Measurements from ENCODE around the gene ZBTB22. TPM values are rescaled to one million over a fixed set of nuclear protein-coding genes. Genes with fewer than 3 reads are reported as not detected.

Gene ZBTB22
- total RNA-seq, 2 donors from 2014 or later, result 25.1 to 27.5 TPM

DNA sequence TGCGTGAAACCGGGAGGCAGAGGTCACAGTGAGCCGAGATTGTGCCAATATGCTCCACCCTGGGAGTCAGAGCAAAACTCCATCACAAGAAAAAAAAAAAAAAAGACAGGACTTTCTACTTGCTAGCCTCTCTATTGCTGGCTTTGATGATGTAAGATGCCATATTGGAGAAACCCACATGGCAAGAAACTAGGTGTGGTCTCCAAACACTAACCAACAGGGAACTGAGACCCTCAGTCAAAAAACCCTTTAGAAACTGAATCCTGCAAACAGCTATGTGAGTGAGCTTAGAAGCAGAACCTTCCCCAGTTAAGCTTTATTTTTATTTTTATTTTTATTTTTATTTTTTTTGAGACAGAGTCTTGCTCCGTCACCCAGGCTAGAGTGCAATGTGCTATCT lies 18.4 kb upstream of the ZBTB22 start:
- no peak for TF ChIP-seq POLR2AphosphoS5 (IDR thresholded peaks at IDR 0.05)
- TF ChIP-seq, protein P1, sequence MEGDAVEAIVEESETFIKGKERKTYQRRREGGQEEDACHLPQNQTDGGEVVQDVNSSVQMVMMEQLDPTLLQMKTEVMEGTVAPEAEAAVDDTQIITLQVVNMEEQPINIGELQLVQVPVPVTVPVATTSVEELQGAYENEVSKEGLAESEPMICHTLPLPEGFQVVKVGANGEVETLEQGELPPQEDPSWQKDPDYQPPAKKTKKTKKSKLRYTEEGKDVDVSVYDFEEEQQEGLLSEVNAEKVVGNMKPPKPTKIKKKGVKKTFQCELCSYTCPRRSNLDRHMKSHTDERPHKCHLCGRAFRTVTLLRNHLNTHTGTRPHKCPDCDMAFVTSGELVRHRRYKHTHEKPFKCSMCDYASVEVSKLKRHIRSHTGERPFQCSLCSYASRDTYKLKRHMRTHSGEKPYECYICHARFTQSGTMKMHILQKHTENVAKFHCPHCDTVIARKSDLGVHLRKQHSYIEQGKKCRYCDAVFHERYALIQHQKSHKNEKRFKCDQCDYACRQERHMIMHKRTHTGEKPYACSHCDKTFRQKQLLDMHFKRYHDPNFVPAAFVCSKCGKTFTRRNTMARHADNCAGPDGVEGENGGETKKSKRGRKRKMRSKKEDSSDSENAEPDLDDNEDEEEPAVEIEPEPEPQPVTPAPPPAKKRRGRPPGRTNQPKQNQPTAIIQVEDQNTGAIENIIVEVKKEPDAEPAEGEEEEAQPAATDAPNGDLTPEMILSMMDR (IDR thresholded peaks at IDR 0.05), result no peak
- no peak for TF ChIP-seq POLR2A (IDR thresholded peaks at IDR 0.05)
- DNase-seq (ENCODE audit: low spot score), result no peak
- intact Hi-C loops (cut with DNase I), result no loop called here
- 80% methylated on average over 4 of the region's 4 CpGs for WGBS
- H3K9me3 ChIP-seq, result no peaks in the 10 kb centered on the region
- no peaks in the 10 kb centered on the region for H3K36me3 ChIP-seq
- no peaks in the 10 kb centered on the region for H3K27me3 ChIP-seq (replicated peaks; ENCODE audit: insufficient read depth)
- H3K4me3 ChIP-seq, result no peak overlapping the region
- H3K27ac ChIP-seq, result no peak overlapping the region
- no peaks in the 10 kb centered on the region for H3K4me1 ChIP-seq (replicated peaks)

DNA sequence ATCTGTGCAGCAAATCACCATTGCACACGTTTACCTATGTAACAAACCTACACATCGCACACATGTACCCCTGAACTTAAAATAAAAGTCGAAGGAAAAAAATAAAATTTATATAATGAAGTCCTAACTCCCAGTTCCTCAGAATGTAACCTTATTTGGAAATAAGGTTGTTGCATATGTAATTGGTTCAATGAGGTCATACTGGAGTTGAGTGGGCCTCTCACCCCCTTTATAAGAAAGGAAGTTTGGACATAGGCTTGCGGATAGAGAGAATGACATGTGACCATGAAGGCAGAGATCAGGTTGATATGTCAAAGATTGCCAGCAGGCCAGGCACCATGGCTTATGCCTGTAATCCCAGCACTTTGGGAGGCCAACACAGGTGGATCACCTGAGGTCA lies 16.1 kb upstream of the ZBTB22 start:
- no peak for DNase-seq (ENCODE audit: low spot score)
- H3K4me1 ChIP-seq (replicated peaks), result no peaks in the 10 kb centered on the region
- H3K4me3 ChIP-seq, result no peak overlapping the region
- no peaks in the 10 kb centered on the region for H3K27me3 ChIP-seq (replicated peaks; ENCODE audit: insufficient read depth)
- WGBS, result 91% methylated on average over 4 of the region's 4 CpGs
- TF ChIP-seq POLR2AphosphoS5 (IDR thresholded peaks at IDR 0.05) (no peak), POLR2A (IDR thresholded peaks at IDR 0.05) (no peak)
- TF ChIP-seq, protein P1 (IDR thresholded peaks at IDR 0.05), result no peak
- no peaks in the 10 kb centered on the region for H3K9me3 ChIP-seq
- intact Hi-C loops (cut with DNase I), result no loop called here
- H3K27ac ChIP-seq, result no peak overlapping the region
- no peaks in the 10 kb centered on the region for H3K36me3 ChIP-seq

DNA sequence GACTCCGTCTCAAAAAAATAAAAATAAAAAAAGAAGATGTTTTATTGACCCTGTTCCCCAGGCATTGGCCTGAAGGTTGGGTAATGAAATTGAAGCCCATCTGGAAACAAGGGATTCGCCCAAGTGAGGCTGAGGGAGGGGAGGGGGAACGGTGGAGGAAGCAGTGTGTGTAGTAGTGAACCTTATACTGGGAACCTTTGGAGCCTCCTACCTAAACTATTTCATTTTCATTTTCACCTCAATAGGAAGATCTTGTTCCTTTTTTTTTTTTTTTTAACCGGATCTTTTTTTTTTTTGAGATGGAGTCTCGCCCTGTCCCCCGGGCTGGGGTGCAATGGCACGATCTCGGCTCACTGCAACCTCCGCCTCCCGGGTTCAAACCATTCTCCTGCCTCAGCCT lies 13.2 kb upstream of the ZBTB22 start:
- no peaks in the 10 kb centered on the region for H3K9me3 ChIP-seq
- H3K27ac ChIP-seq, result no peak overlapping the region
- intact Hi-C loops (cut with DNase I), result no loop called here
- DNase-seq (ENCODE audit: low spot score), result no peak
- no peak overlapping the region for H3K4me3 ChIP-seq
- H3K27me3 ChIP-seq (replicated peaks; ENCODE audit: insufficient read depth), result no peaks in the 10 kb centered on the region
- WGBS, result 85% methylated on average over 10 of the region's 10 CpGs
- H3K36me3 ChIP-seq, result no peaks in the 10 kb centered on the region
- TF ChIP-seq POLR2A (IDR thresholded peaks at IDR 0.05) (no peak), POLR2AphosphoS5 (IDR thresholded peaks at IDR 0.05) (no peak)
- TF ChIP-seq, protein P1 (IDR thresholded peaks at IDR 0.05), result no peak
- H3K4me1 ChIP-seq (replicated peaks), result no peaks in the 10 kb centered on the region

DNA sequence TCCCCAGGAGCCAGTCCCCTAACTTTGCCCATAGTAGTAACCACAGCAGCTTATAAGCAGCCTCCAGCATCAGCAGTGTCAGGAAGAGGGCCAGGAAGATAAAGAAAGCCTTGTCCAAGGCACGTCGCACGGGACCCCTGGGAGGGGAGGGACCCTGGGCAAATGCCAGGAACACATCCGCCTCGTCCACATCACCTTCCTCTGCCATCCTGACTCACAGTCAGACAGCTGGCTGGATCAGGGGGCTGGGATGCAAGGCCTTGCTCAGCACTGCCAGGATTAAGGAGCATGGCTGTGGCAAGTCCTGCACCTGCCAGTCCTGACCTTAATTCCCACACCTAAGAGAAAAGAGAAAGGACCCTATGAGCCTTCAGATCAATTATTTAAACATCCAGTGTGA lies 11.5 kb upstream of the ZBTB22 start:
- no peak overlapping the region for H3K4me3 ChIP-seq
- no peak overlapping the region for H3K27ac ChIP-seq
- H3K36me3 ChIP-seq, result no peaks in the 10 kb centered on the region
- no peaks in the 10 kb centered on the region for H3K9me3 ChIP-seq
- H3K4me1 ChIP-seq (replicated peaks), result no peaks in the 10 kb centered on the region
- H3K27me3 ChIP-seq (replicated peaks; ENCODE audit: insufficient read depth), result no peaks in the 10 kb centered on the region
- no peak for DNase-seq (ENCODE audit: low spot score)
- WGBS, result 14% methylated on average over 5 of the region's 5 CpGs
- TF ChIP-seq POLR2A (IDR thresholded peaks at IDR 0.05) (no peak), POLR2AphosphoS5 (IDR thresholded peaks at IDR 0.05) (no peak)
- TF ChIP-seq, protein P1 (IDR thresholded peaks at IDR 0.05), result no peak
- intact Hi-C loops (cut with DNase I), result no loop called here

GRCh38 chr6:33324125-33324524 lies 6.6 kb upstream of the ZBTB22 start:
- Histone ChIP-seq H3K4me1 (replicated peaks) (peaks cover 10% of the 10 kb centered on the region), H3K4me3 (peak overlapping the region; percentile 52 to 67), H3K27ac (peak overlapping the region; percentile 81 to 87), H3K36me3 (peaks cover 3 to 5% of the 10 kb centered on the region in 2 donors), H3K9me3 (no peaks in the 10 kb centered on the region), H3K27me3 (replicated peaks; ENCODE audit: insufficient read depth) (no peaks in the 10 kb centered on the region)
- TF ChIP-seq, protein P1 (IDR thresholded peaks at IDR 0.05), result no peak
- TF ChIP-seq POLR2A (IDR thresholded peaks at IDR 0.05) (no peak), POLR2AphosphoS5 (IDR thresholded peaks at IDR 0.05) (no peak)
- WGBS, result 17% methylated on average over 7 of the region's 7 CpGs
- intact Hi-C loops (cut with DNase I), result no loop called here
- no peak for DNase-seq (ENCODE audit: low spot score)

Measured in prostate gland (tissue), 2 donors.